HUES48 (cell line): Measurements from ENCODE around the gene HTR3C.
"Not testable (repeated sequence)": the region's sequence is repeated elsewhere in the genome, so short reads cannot be mapped to it uniquely, and the experiment has no call there.

ENCODE experiments used
- H3K27ac ChIP-seq: one replicate; pipeline ENCODE4 v1.7.0; 2013; ENCODE audit warnings: low read depth, low read length, inconsistent platforms
- H3K27me3 ChIP-seq: 2 replicates; pipeline ENCODE4 v1.6.1; 2013; ENCODE audit warnings: mild to moderate bottlenecking, low read length; ENCODE audit not compliant: control insufficient read depth, insufficient read depth
- H3K36me3 ChIP-seq: 2 replicates; pipeline ENCODE4 v1.6.1; 2013; ENCODE audit warnings: low read length; ENCODE audit not compliant: control insufficient read depth, insufficient read depth
- H3K4me1 ChIP-seq: 2 replicates; pipeline ENCODE4 v1.6.1; 2013; ENCODE audit warnings: mild to moderate bottlenecking, low read length; ENCODE audit not compliant: control insufficient read depth, insufficient read depth
- H3K4me3 ChIP-seq: 2 replicates; pipeline ENCODE4 v1.5.1; 2013; ENCODE audit warnings: mild to moderate bottlenecking, low read depth, low read length
- H3K9ac ChIP-seq: 2 replicates; pipeline ENCODE4 v1.6.1; 2013; ENCODE audit warnings: mild to moderate bottlenecking, low read depth, low read length, moderate library complexity
- H3K9me3 ChIP-seq: 2 replicates; pipeline ENCODE4 v1.6.1; 2013; ENCODE audit warnings: low read length; ENCODE audit not compliant: control insufficient read depth, insufficient read depth

Gene HTR3C

GRCh38 chr3:184067573-184068055 is 14.8 kb downstream of the HTR3C start:
- peaks cover 9% of the 10 kb centered on the region for H3K9me3 ChIP-seq
- no peaks in the 10 kb centered on the region for H3K27me3 ChIP-seq
- no peak overlapping the region for H3K27ac ChIP-seq
- H3K36me3 ChIP-seq = no peaks in the 10 kb centered on the region
- no peak overlapping the region for H3K4me3 ChIP-seq
- no peak overlapping the region for H3K9ac ChIP-seq
- no peaks in the 10 kb centered on the region for H3K4me1 ChIP-seq

DNA sequence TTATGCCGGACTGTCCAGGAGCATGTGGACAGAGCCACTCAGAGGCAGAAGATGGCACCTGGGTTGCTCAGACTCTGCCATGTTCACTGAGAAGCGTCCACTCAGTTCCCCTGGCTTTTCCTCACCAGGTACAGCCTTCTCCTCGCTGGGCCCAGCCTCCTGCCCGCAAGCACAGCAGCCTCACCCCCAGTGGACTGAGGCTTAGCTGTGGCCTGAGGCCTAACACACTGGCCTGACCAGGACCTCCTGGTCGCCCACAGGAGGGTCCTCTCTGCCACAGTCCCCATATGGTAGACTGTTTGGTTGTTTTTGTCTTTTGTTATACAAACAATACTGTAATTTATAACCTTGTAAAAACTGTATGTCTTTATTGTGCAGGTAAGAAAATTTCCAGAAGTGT is 15.5 kb downstream of the HTR3C start:
- H3K9me3 ChIP-seq = peaks cover 9% of the 10 kb centered on the region
- no peaks in the 10 kb centered on the region for H3K4me1 ChIP-seq
- H3K9ac ChIP-seq = no peak overlapping the region
- no peaks in the 10 kb centered on the region for H3K27me3 ChIP-seq
- H3K36me3 ChIP-seq = no peaks in the 10 kb centered on the region
- no peak overlapping the region for H3K27ac ChIP-seq
- no peak overlapping the region for H3K4me3 ChIP-seq

DNA sequence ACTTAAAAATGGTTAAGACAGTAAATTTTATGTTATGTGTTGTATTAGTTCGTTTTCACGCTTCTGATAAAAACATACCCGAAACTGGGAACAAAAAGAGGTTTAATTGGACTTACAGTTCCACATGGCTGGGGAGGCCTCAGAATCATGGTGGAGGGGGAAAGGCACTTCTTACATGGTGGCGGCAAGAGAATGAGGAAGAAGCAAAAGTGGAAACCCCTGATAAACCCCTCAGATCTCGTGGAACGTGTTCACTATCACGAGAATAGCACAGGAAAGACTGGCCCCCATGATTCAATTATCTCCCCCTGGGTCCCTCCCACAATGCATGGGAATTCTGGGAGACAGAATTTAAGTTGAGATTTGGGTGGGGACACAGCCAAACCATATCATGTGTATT is 18.3 kb downstream of the HTR3C start:
- H3K36me3 ChIP-seq, H3K9me3 ChIP-seq, H3K4me3 ChIP-seq, H3K9ac ChIP-seq, H3K4me1 ChIP-seq, H3K27ac ChIP-seq, H3K27me3 ChIP-seq: not testable (repeated sequence)

GRCh38 chr3:184073621-184074020 is 20.8 kb downstream of the HTR3C start:
- Histone ChIP-seq H3K4me3 (no peak overlapping the region), H3K4me1 (0 out of 2 replicates have a peak, but pooled peaks cover 5% of the 10 kb centered on the region), H3K27me3 (no peaks in the 10 kb centered on the region), H3K9ac (no peak overlapping the region), H3K9me3 (peaks cover 9% of the 10 kb centered on the region), H3K27ac (no peak overlapping the region), H3K36me3 (no peaks in the 10 kb centered on the region)

- peaks cover 4% of the 10 kb centered on the region for H3K9me3 ChIP-seq
- H3K36me3 ChIP-seq = no peaks in the 10 kb centered on the region
- H3K27me3 ChIP-seq = no peaks in the 10 kb centered on the region
- H3K4me3 ChIP-seq = no peak overlapping the region
- H3K9ac ChIP-seq = no peak overlapping the region
- 0 out of 2 replicates have a peak, but pooled peaks cover 5% of the 10 kb centered on the region for H3K4me1 ChIP-seq
- H3K27ac ChIP-seq = no peak overlapping the region
Measured at GRCh38 chr3:184075901-184076300, 23.1 kb downstream of the HTR3C start.

GRCh38 chr3:184077881-184078280 is 25.0 kb downstream of the HTR3C start:
- Histone ChIP-seq H3K36me3 (no peaks in the 10 kb centered on the region), H3K27ac (no peak overlapping the region), H3K27me3 (no peaks in the 10 kb centered on the region), H3K9me3 (no peaks in the 10 kb centered on the region), H3K4me3 (no peak overlapping the region), H3K4me1 (0 out of 2 replicates have a peak, but pooled peaks cover 5% of the 10 kb centered on the region), H3K9ac (no peak overlapping the region)

DNA sequence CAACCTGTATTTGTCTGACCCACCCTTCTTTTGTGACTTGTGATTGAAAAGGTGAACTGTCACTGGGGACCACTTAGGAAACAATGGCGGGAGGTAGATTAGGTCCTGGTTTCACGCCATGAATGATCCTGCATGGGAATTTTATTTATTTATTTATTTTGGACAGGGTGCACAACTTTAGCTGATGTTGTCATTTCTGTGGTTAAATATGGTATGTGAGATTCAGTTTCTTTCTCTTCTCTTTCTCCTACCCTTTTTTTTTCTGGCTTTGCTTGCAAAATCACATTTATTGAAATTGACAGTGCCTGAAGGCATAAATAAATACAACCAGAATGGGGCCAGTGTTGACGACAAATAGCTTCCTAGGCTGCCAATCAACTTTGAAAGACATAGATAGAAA is 26.0 kb downstream of the HTR3C start:
- no peaks in the 10 kb centered on the region for H3K27me3 ChIP-seq
- no peaks in the 10 kb centered on the region for H3K9me3 ChIP-seq
- H3K4me1 ChIP-seq = 0 out of 2 replicates have a peak, but pooled peaks cover 5% of the 10 kb centered on the region
- H3K36me3 ChIP-seq = no peaks in the 10 kb centered on the region
- H3K27ac ChIP-seq = no peak overlapping the region
- no peak overlapping the region for H3K9ac ChIP-seq
- H3K4me3 ChIP-seq = no peak overlapping the region

GRCh38 chr3:184081116-184081830 is 28.4 kb downstream of the HTR3C start:
- no peaks in the 10 kb centered on the region for H3K36me3 ChIP-seq
- H3K4me1 ChIP-seq = 0 out of 2 replicates have a peak, but pooled peaks cover 5% of the 10 kb centered on the region
- no peak overlapping the region for H3K27ac ChIP-seq
- H3K27me3 ChIP-seq = no peaks in the 10 kb centered on the region
- H3K9me3 ChIP-seq = no peaks in the 10 kb centered on the region
- H3K4me3 ChIP-seq = no peak overlapping the region
- H3K9ac ChIP-seq = no peak overlapping the region

- H3K27ac ChIP-seq = no peak overlapping the region
- no peak overlapping the region for H3K9ac ChIP-seq
- H3K9me3 ChIP-seq = no peaks in the 10 kb centered on the region
- H3K4me1 ChIP-seq = 0 out of 2 replicates have a peak, but pooled peaks cover 5% of the 10 kb centered on the region
- H3K36me3 ChIP-seq = no peaks in the 10 kb centered on the region
- no peak overlapping the region for H3K4me3 ChIP-seq
- no peaks in the 10 kb centered on the region for H3K27me3 ChIP-seq
Measured at GRCh38 chr3:184082034-184082433, 29.2 kb downstream of the HTR3C start.

- Histone ChIP-seq H3K27ac (no peak overlapping the region), H3K9me3 (no peaks in the 10 kb centered on the region), H3K36me3 (no peaks in the 10 kb centered on the region), H3K9ac (no peak overlapping the region), H3K4me1 (0 out of 2 replicates have a peak, but pooled peaks cover 5% of the 10 kb centered on the region), H3K4me3 (no peak overlapping the region), H3K27me3 (no peaks in the 10 kb centered on the region)
Measured at GRCh38 chr3:184082465-184082864, 29.6 kb downstream of the HTR3C start.

- Histone ChIP-seq H3K36me3 (no peaks in the 10 kb centered on the region), H3K9ac (no peak overlapping the region), H3K27me3 (no peaks in the 10 kb centered on the region), H3K27ac (no peak overlapping the region), H3K4me3 (no peak overlapping the region), H3K9me3 (no peaks in the 10 kb centered on the region), H3K4me1 (no peaks in the 10 kb centered on the region)
Measured at GRCh38 chr3:184085389-184085852, 32.6 kb downstream of the HTR3C start.
